Ishikawa (cell line): Measurements from ENCODE around the gene WIPF3.

Experiments
- CEBPB ChIP-seq: IDR thresholded peaks from 2 replicates; pipeline ENCODE4 v1.6.1; 2012
- CREB1 ChIP-seq: IDR thresholded peaks from 2 replicates; pipeline ENCODE4 v1.6.1; 2012; ENCODE audit warnings: low read depth
- EGR1 ChIP-seq: IDR thresholded peaks from 2 replicates; pipeline ENCODE4 v1.6.1; 2012
- EP300 ChIP-seq: IDR thresholded peaks from 2 replicates; pipeline ENCODE4 v1.6.1; 2012; ENCODE audit warnings: borderline replicate concordance
- FOXM1 ChIP-seq: IDR thresholded peaks from 2 replicates; pipeline ENCODE4 v1.6.1; 2012; ENCODE audit warnings: low read depth, borderline replicate concordance
- NFIC ChIP-seq: IDR thresholded peaks from 2 replicates; pipeline ENCODE4 v1.6.1; 2012
- RAD21 ChIP-seq: IDR thresholded peaks from 2 replicates; pipeline ENCODE4 v1.6.1; 2012; ENCODE audit warnings: low read depth
- TAF1 ChIP-seq: IDR thresholded peaks from 2 replicates; pipeline ENCODE4 v1.6.1; 2012; ENCODE audit warnings: low read depth, mild to moderate bottlenecking
- TCF12 ChIP-seq: IDR thresholded peaks from 2 replicates; pipeline ENCODE4 v1.6.1; 2012; ENCODE audit warnings: low read depth
- TEAD4 ChIP-seq: IDR thresholded peaks from 2 replicates; pipeline ENCODE4 v1.6.1; 2012
- YY1 ChIP-seq: IDR thresholded peaks from 2 replicates; pipeline ENCODE4 v1.6.1; 2012; ENCODE audit warnings: low read depth
- ZBTB7A ChIP-seq: IDR thresholded peaks from 2 replicates; pipeline ENCODE4 v1.6.1; 2012; ENCODE audit warnings: low read depth
- TF ChIP-seq, protein P1 (sequence below): IDR thresholded peaks from 2 replicates; pipeline ENCODE4 v1.6.1; 2012
- TF ChIP-seq, protein P2 (sequence below): IDR thresholded peaks from 2 replicates; pipeline ENCODE4 v1.6.1; 2012
- TF ChIP-seq, protein P3 (sequence below): IDR thresholded peaks from 2 replicates; pipeline ENCODE4 v1.6.1; 2012; ENCODE audit warnings: low read depth, mild to moderate bottlenecking

Gene WIPF3

DNA sequence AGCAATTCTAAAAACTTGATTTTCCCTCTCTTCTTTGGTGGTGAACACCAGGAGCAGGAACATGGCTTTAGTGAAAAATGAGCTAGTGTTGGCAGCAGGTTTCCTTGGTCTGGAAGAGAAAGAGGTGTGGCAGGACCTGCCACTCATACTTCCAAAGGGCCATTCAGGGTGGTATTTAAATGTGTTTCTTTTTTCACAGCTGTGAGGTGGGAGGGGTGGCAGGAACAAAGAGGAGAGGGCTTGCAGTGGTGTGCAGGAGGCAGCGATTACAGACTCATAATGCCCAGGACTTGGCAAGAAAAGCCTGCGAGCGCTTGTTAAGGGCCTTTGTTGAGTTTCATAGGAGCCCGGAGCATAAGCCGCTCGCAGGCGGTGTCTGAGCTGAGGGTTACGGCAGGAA, 36.8 kb downstream of the WIPF3 start:
- TF ChIP-seq EP300, result no peak
- TF ChIP-seq CREB1, result no peak
- TF ChIP-seq NFIC, result no peak
- TF ChIP-seq TAF1, result no peak
- no peak for TF ChIP-seq TEAD4
- TF ChIP-seq EGR1, result no peak
- no peak for TF ChIP-seq FOXM1
- TF ChIP-seq, protein P1, sequence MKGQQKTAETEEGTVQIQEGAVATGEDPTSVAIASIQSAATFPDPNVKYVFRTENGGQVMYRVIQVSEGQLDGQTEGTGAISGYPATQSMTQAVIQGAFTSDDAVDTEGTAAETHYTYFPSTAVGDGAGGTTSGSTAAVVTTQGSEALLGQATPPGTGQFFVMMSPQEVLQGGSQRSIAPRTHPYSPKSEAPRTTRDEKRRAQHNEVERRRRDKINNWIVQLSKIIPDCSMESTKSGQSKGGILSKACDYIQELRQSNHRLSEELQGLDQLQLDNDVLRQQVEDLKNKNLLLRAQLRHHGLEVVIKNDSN, result no peak
- no peak for TF ChIP-seq ZBTB7A
- TF ChIP-seq, protein P2, sequence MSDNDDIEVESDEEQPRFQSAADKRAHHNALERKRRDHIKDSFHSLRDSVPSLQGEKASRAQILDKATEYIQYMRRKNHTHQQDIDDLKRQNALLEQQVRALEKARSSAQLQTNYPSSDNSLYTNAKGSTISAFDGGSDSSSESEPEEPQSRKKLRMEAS, result no peak
- TF ChIP-seq TCF12, result no peak
- TF ChIP-seq, protein P3, sequence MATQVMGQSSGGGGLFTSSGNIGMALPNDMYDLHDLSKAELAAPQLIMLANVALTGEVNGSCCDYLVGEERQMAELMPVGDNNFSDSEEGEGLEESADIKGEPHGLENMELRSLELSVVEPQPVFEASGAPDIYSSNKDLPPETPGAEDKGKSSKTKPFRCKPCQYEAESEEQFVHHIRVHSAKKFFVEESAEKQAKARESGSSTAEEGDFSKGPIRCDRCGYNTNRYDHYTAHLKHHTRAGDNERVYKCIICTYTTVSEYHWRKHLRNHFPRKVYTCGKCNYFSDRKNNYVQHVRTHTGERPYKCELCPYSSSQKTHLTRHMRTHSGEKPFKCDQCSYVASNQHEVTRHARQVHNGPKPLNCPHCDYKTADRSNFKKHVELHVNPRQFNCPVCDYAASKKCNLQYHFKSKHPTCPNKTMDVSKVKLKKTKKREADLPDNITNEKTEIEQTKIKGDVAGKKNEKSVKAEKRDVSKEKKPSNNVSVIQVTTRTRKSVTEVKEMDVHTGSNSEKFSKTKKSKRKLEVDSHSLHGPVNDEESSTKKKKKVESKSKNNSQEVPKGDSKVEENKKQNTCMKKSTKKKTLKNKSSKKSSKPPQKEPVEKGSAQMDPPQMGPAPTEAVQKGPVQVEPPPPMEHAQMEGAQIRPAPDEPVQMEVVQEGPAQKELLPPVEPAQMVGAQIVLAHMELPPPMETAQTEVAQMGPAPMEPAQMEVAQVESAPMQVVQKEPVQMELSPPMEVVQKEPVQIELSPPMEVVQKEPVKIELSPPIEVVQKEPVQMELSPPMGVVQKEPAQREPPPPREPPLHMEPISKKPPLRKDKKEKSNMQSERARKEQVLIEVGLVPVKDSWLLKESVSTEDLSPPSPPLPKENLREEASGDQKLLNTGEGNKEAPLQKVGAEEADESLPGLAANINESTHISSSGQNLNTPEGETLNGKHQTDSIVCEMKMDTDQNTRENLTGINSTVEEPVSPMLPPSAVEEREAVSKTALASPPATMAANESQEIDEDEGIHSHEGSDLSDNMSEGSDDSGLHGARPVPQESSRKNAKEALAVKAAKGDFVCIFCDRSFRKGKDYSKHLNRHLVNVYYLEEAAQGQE, result no peak
- TF ChIP-seq CEBPB, result no peak
- no peak for TF ChIP-seq YY1

DNA sequence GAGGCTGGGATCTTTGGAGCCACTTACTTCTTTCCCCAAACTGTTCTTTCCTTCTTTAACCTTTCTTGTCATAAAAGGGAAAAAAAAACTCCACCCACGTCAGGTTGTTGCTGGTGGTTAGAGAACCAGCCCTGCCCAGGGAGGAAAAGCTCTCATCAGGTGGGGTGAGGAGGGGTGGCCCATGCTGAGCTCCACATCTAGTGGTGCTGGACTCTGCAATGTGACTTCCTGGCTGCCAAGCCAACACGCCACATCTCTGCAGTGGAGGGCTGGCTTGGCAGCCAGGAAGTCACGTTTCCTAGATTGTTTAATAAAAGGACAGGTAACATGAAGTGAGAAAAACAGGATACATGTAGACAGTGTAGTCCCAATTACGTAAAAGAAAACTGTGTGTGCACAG, 37.4 kb downstream of the WIPF3 start:
- TF ChIP-seq CREB1 (no peak), RAD21 (no peak)

DNA sequence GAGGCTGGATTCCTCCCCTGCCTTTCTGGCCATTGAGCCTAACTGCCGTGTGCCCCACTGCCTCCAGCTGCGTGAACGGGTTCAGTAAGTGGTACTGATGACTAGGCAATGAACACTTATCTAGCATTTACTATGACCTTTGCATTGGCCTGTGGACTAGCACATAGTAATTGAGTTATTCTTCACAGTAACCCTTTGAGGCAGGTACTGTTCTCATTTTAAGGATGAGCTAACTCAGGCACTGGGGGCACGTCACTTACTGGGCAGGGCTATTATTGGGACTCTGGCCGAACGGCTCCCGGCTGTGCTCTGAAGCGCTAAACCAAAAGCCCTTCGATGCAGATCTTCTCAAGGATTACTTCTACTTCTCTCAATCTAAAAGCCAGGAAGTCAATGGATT, 38.3 kb downstream of the WIPF3 start:
- TF ChIP-seq, protein P1, result no peak
- TF ChIP-seq, protein P2, result no peak
- TF ChIP-seq CREB1 (no peak), CEBPB (no peak), TAF1 (no peak), RAD21 (no peak), EGR1 (no peak), TCF12 (no peak), EP300 (no peak), NFIC (no peak), ZBTB7A (no peak), YY1 (no peak)
- TF ChIP-seq, protein P3, result no peak

DNA sequence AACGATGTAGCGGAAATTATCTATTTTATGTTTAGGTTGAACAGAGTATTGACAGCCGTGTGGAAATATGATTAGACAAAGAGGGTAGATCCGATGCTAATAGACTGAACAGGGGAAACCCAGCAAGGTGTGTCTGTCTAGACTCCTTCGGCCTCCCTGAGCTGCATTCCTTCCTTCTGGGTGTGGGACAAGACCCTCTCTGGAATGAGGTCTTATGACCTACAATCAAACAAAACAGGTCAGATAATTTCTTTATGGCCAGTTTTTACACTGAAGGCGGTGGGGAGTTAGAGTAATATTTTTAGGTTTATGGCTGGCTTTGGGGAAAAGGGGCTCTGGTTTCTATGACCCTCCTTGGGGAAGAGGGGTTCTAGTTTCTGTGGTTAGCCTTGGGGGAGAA, 41.2 kb downstream of the WIPF3 start:
- TF ChIP-seq YY1, result no peak

DNA sequence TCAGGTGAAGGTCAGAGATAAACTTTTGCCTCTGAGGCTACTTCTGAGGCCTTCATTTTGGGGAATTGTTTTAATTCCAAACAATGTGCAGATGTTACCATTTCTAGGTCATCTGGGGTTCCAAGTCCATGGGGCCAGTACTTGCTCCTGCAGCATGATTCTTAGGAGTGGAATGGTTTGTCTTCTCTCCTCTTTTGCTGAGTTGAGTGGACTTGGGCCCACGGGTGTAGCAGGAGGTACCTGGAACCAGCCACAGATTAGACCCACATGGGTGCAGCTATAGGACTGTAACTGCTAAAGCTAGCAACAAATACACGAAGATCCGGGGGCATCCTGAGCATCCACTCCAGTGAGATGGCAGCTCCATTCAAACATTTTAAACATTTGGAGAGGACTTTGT, 41.6 kb downstream of the WIPF3 start:
- TF ChIP-seq RAD21, result no peak
- no peak for TF ChIP-seq EGR1
- TF ChIP-seq, protein P2, result no peak
- TF ChIP-seq NFIC, result no peak
- TF ChIP-seq YY1, result no peak
- no peak for TF ChIP-seq FOXM1

DNA sequence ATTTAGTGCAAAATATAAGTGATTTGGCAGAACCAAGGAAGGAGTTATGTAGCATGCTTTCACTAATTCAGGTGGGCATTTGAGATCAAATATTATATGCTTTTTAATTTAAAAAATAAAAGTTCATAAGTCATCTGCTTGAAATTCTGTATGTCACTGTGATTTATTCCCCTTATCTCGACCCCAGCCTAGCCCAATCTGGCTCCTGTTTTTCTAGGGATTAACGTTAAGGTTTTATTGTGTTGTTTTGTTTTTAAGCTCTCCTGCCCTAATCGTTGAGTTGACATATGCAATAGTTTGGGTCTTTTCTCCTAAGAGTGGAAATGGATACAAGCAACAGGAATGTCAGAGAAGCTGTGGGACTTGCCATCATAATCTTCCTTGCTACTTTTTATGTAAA, 42.6 kb downstream of the WIPF3 start:
- TF ChIP-seq EP300 (no peak), CREB1 (no peak), YY1 (no peak), CEBPB (no peak), EGR1 (no peak), NFIC (no peak), FOXM1 (no peak), TEAD4 (no peak)
- TF ChIP-seq, protein P3, result no peak
- TF ChIP-seq, protein P2, result no peak
